PFSK-1 (cell line): ENCODE data around the gene DMKN.

ENCODE experiments used
- POLR2AphosphoS5 ChIP-seq: IDR thresholded peaks from 2 replicates; pipeline ENCODE4 v1.6.1; 2012; ENCODE audit warnings: low read depth, mild to moderate bottlenecking, control low read depth, low read length, moderate library complexity
- TAF1 ChIP-seq: IDR thresholded peaks from 2 replicates; pipeline ENCODE4 v1.6.1; 2012; ENCODE audit warnings: low read length, control low read depth, borderline replicate concordance; ENCODE audit not compliant: insufficient read depth
- TF ChIP-seq, protein P1 (sequence below), 2 experiments: IDR thresholded peaks; 2 replicates each; pipeline versions ENCODE4 v1.6.1 to v1.8.0; 2011 to 2012; ENCODE audit warnings: low read depth in 2 of 2, low read length in 2 of 2, control low read depth in 1 of 2, inconsistent platforms in 1 of 2, mild to moderate bottlenecking in 1 of 2, moderate library complexity in 1 of 2; ENCODE audit not compliant: insufficient read depth in 1 of 2

- TF ChIP-seq, protein P1, sequence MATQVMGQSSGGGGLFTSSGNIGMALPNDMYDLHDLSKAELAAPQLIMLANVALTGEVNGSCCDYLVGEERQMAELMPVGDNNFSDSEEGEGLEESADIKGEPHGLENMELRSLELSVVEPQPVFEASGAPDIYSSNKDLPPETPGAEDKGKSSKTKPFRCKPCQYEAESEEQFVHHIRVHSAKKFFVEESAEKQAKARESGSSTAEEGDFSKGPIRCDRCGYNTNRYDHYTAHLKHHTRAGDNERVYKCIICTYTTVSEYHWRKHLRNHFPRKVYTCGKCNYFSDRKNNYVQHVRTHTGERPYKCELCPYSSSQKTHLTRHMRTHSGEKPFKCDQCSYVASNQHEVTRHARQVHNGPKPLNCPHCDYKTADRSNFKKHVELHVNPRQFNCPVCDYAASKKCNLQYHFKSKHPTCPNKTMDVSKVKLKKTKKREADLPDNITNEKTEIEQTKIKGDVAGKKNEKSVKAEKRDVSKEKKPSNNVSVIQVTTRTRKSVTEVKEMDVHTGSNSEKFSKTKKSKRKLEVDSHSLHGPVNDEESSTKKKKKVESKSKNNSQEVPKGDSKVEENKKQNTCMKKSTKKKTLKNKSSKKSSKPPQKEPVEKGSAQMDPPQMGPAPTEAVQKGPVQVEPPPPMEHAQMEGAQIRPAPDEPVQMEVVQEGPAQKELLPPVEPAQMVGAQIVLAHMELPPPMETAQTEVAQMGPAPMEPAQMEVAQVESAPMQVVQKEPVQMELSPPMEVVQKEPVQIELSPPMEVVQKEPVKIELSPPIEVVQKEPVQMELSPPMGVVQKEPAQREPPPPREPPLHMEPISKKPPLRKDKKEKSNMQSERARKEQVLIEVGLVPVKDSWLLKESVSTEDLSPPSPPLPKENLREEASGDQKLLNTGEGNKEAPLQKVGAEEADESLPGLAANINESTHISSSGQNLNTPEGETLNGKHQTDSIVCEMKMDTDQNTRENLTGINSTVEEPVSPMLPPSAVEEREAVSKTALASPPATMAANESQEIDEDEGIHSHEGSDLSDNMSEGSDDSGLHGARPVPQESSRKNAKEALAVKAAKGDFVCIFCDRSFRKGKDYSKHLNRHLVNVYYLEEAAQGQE (IDR thresholded peaks at IDR 0.05; ENCODE audit: insufficient read depth in 1 of 2, low read depth in 2 of 2, low read length in 2 of 2) = no peak
- TF ChIP-seq POLR2AphosphoS5 (no peak), TAF1 (no peak)
These were observed 2.9 kb downstream of the DMKN start for GRCh38 chr19:35510626-35510964.
